Measurements from ENCODE around the gene PLXNA3.
A peak's percentile ranks its signal among the peaks of the same experiment; 100 is the strongest.
"Not testable (repeated sequence)": the region's sequence is repeated elsewhere in the genome, so short reads cannot be mapped to it uniquely, and the experiment has no call there.

Gene PLXNA3

GRCh38 chrX:154501423-154501822 is 43.3 kb downstream of the PLXNA3 start:
- DNase-seq (ENCODE audit: low read depth in 2 of 2), result not testable (repeated sequence)

- DNase-seq (ENCODE audit: low read depth in 2 of 2), result no peak
Measured at GRCh38 chrX:154502098-154502497, 44.0 kb downstream of the PLXNA3 start.

- DNase-seq (ENCODE audit: low read depth in 2 of 2), result no peak
Measured at GRCh38 chrX:154502989-154503388, 44.9 kb downstream of the PLXNA3 start.

- no peak for DNase-seq (ENCODE audit: low read depth in 2 of 2)
Measured at GRCh38 chrX:154505734-154506133, 47.7 kb downstream of the PLXNA3 start.

GRCh38 chrX:154506483-154507332 is 48.6 kb downstream of the PLXNA3 start:
- DNase-seq (ENCODE audit: low read depth in 2 of 2), result no peak

- DNase-seq (ENCODE audit: low read depth in 2 of 2), result no peak
Measured at GRCh38 chrX:154507673-154508383, 49.7 kb downstream of the PLXNA3 start.

GRCh38 chrX:154508384-154508745 is 50.3 kb downstream of the PLXNA3 start:
- no peak for DNase-seq (ENCODE audit: low read depth in 2 of 2)

- DNase-seq (ENCODE audit: low read depth in 2 of 2), result no peak
Measured at GRCh38 chrX:154509455-154509854, 51.4 kb downstream of the PLXNA3 start.

GRCh38 chrX:154511761-154512160 is 53.7 kb downstream of the PLXNA3 start:
- no peak for DNase-seq (ENCODE audit: low read depth in 2 of 2)

GRCh38 chrX:154512879-154513553 is 54.9 kb downstream of the PLXNA3 start:
- no peak for DNase-seq (ENCODE audit: low read depth in 2 of 2)

GRCh38 chrX:154513716-154514115 is 55.6 kb downstream of the PLXNA3 start:
- no peak for DNase-seq (ENCODE audit: low read depth in 2 of 2)

- DNase-seq (ENCODE audit: low read depth in 2 of 2), result no peak
Measured at GRCh38 chrX:154515090-154515965, 57.2 kb downstream of the PLXNA3 start.

- peak; percentile 89 to 90 for DNase-seq (ENCODE audit: low read depth in 2 of 2)
Measured at GRCh38 chrX:154515966-154516655, 58.0 kb downstream of the PLXNA3 start, which contains the start of gene FAM3A. Gene FAM3A, minus strand, starts transcription at chrX:154516232. Its CDS starts 460 bp downstream, at chrX:154515772.

GRCh38 chrX:154516656-154517100 is 58.6 kb downstream of the PLXNA3 start:
- DNase-seq (ENCODE audit: low read depth in 2 of 2), result no peak

- no peak for DNase-seq (ENCODE audit: low read depth in 2 of 2)
Measured at GRCh38 chrX:154517101-154517781, 59.2 kb downstream of the PLXNA3 start.

- no peak for DNase-seq (ENCODE audit: low read depth in 2 of 2)
Measured at GRCh38 chrX:154519389-154519788, 61.3 kb downstream of the PLXNA3 start.

GRCh38 chrX:154525606-154526490 is 67.8 kb downstream of the PLXNA3 start:
- no peak for DNase-seq (ENCODE audit: low read depth in 2 of 2)

- DNase-seq (ENCODE audit: low read depth in 2 of 2), result peak in 1 of 2 donors; percentile 32
Measured at GRCh38 chrX:154526901-154527675, 69.0 kb downstream of the PLXNA3 start.
